Stimulated activated CD4-positive, alpha-beta T cell treated with anti-CD3 and anti-CD28 coated beads, Interleukin-12 subunit alpha, Interleukin-12 subunit beta, amount 100 ng/mL, for 48 hours (primary cell): ENCODE measurements around the gene NEK10.

Experiments used
- DNase-seq, 3 donors: peaks; one replicate each; pipeline ENCODE4 v3.0.0-alpha.2; 2020; ENCODE audit warnings: low read depth in 2 of 3, low spot score in 1 of 3

NEK10 gene

DNA sequence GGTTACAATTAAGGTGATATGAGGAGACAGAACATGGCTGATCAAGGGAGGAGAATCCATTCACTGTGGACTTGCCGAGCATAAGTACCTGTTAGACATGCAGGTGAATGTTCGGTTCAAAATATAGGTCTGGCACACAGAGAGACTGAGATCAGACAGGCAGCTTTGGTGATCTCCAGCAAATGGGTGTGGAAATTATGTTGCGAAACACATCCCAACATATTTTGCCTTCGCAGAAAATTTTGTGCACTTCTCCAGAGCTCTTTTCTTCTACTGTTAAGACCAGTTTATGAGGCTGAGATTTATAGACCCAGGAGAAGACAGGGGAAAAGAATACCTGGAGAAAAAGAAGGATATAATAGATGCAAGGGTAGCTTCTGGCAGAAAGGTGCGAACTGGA, 183.2 kb downstream of the NEK10 start:
- no peak for DNase-seq

DNA sequence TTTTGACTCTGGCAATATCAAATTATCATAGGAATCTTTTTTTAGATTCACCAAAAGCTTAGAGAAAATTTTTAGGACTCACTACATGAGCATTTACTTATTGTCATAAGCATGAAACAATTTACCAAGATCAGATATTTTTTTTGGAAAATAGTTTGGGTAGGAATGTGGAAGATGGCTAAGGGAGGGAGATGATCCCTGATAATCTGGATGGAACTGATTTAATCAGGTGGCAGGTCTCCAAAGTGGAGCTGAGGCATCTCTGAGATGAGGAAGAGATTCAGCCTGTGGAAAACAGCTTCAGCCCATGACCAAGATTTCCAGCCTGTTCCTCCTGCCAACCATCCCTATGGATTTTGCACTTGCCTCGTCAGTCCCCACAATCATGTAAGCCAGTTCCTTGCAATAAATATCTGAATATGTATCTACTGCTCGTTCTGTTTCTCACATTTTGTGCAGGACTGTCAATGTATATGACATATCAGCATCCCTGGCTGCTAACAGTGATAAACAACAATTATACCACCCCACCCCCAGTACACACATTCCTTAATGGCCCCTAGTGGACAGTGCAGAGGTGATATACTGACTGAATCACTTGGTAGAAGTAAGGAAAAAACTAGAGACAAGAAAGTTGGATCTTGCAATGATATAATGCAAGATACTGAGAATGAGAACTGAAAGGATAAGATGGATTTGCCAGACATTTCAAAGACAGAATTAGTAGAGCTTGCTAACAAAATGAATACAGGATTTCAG, 183.8 kb downstream of the NEK10 start:
- DNase-seq, result no peak

DNA sequence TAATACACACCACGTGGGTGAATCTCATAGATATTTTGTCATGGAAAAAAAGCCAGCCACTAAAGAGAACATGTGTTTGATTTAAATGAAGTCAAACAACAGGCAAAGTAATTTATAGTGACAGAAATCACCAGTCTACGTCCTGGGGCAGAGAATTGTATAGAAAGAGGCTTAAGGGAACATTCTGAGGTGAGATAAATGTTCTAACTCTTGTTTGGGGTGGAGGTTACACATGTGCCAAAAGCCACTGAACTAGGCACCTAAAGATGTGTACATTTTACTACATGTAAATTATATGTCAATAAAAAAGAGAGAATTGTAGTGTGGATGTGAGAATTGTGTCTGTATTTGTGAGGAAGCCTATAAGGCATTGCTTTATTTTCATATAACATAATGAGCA, 184.9 kb downstream of the NEK10 start:
- DNase-seq, result no peak

DNA sequence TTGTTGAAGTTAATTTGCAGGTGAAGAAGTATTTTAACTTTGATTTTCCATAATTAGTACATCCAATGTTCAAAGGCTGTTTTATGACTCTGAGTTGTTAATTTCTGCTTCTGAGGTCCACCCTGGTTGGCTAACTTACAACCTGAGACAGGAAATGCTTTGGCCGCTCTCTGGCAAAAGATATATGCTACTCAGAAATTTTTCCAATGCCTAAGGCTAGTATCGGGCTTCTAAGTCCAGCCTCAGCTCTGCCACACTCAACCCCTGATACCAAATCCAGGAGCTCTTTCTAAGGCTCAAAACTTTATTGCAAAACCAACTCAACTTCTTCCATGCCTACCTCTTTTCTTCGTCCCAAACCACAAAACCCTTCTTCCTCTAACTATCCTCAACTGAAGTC, 192.9 kb downstream of the NEK10 start:
- no peak for DNase-seq

DNA sequence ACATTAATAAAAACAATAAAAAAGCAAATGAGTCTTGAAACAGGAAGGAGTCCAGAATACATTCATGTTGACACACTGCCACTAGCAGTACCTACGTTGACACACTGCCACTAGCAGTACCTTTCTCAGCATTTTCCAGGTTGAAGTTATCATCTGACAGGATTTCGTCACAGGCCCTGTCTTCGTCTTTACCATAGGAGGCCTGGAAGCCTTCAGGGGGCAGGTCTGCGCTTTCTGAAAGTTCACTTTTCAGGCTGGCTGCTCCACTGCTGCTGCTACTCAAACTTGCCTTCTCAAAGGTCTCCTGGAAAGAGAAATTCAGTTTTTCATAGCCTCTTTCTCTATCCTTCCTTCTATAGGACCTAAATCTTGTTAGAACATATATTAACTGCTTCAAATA, 194.7 kb downstream of the NEK10 start:
- DNase-seq, result no peak

DNA sequence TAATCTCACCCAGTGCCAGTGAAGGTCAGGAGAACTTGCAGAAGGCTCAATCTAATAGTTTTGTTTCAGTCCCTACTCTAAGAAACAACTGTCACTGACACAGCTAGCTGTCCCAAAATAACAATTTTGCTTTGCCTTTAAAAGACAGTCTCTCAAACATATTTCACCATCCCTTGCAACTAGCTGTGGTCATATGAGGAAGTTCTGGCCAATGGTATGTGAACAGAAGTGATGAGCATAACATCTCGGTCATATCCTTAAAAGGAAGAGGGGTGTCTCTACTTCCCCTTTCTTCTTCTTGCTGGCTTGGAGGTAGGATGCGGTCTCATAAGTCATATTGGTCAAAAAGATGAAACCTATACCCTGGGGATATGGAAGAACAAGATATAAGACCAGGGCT, 198.1 kb downstream of the NEK10 start:
- no peak for DNase-seq

DNA sequence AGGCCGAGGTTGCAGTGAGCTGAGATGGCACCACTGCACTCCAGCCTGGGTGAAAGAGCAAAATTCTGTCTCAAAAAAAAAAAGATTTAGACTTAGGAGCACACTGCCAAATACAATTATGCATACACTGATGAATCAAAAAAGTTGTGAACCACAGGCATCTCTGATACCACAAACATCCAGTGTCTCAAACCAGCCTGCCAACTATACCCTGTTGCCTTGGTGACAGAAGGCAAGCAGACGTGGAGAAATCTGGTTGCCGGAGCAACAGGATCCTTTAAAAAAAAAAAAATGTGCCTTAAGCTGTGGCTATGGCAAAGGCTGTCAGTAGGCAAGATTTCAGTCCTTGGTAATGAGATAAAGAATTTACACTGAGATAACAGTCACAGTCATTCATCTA, 202.3 kb downstream of the NEK10 start:
- DNase-seq, result no peak

DNA sequence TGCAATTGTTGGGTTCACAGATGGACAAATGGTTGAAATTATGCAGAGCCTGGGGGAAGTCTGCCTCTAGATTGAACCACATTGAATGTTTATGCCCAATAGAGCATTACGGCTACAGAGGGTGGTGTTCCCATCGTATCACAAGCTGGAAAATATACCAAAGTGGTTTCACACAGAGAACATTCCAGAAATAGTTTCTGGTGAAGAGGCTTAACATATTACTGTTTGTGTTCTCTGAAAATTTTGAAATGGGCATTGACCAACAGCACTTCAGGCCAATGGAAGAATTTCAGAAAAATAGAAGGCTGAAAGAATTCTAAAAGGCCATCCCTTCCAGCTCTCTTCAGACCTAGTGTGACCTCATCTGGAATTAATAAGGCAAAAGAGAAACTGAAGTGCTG, 203.9 kb downstream of the NEK10 start:
- DNase-seq, result no peak

DNA sequence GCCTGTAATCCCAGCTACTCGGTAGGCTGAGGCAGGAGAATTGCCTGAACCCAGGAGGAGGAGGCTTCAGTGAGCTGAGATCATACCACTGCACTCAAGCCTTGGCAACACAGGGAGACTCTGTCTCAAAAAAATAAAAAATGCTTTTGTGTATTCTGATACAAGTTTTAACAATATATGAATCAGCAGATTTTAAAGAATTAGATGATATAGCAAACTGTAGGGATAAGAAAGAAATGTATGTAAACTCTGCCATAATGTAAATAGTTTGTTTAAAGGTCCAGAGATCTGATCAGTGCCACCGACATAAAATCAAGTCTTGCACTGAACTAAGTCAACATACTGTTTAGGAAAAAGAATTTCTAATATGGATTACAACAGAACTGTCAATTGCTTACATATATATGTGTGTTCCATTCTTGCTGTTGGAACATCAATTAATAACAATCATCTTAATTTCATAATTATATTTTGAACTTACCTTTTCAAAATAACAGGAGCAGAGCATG, 208.3 kb downstream of the NEK10 start:
- DNase-seq, result no peak

DNA sequence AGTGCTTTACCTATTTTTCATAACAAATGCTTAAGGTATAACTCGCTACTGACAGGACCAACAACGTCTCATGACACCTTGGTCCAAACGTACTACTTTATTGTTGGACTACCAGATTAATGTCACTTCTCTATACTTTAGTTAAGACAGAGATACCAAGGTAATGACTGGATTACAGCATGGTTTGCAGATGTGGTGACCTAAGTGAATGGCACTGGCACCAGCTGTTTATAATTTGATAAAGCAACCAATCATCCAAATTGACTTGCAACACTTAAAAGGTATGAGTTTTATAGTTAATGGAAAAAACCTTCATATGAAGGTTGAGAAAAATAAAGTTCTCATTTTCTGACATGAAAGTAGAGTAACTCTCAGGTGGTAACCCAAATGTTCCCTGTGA, 209.0 kb downstream of the NEK10 start:
- no peak for DNase-seq

DNA sequence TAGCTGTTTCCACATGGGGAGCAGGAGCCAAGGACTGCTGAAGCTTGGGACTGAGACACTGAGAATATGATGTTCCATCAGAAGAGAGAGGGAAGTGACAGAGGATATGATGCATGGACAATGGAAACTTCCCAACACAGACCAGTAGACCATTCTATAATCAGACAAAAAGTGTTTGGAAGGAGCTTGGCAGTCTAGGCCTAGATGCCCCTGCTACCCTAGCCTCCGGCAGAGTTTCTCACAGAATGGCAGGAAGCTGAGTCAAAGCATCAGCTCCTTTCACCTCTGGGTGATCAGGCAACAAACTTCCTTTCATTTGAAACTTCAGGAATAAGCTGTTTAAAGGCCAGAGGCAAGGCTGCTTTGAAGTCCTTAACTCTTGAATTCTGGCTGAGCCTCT, 222.0 kb downstream of the NEK10 start:
- DNase-seq, result no peak

DNA sequence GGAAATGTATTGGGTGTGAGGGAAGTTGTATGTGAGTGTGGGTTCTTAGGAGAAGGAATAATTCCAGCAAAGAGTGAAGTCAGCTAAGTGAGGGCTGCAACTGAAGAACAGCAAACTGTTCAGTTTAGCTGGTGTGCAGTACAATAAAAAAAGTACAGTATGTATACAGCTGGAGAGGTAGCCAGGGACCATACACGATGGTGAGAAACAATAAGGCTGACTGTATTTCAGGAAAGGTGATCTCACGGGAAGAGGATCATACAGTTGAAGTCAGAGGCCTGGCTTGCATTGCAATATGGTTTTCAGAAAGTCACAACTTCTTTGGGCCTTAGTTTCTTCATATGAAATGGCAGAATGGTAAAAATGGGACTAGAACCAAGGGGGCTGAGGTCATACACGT, 222.4 kb downstream of the NEK10 start:
- DNase-seq, result no peak

DNA sequence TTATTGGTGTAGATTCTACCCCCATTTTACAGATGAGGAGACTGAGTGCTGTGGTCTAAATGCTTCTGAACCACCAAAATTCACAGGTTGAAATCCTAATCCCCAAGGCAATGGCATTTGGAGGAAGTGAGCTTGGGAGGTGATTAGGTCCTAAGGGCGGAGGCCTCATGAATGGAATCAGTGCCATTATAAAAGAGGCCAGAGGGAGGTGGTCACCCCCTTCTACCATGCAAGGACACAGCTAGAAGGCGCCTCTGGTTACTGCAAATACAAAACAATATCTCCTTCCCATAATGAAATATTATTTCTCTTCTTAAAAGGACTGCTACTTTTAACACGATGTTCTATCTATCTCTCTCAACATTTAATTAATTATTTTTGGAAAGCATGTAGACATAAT, 223.5 kb downstream of the NEK10 start:
- DNase-seq, result no peak

DNA sequence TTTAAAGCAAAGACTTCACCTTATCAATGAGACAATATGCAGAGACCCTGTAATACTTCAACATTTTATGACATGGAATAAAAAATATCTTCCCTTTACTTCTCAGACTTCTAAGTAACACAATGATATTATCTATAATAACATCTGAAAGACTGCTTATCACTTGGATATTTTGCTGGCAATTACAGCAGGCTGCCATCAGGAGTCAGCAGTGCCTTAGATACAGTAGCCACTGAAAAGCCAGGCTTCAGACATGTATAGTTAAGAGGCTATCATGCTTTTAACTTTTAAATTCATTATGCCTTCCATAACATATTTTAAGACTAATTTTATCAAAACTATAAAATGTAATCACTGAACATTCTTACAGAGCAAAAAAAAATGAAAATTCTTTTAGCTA, 227.5 kb downstream of the NEK10 start:
- DNase-seq, result no peak

DNA sequence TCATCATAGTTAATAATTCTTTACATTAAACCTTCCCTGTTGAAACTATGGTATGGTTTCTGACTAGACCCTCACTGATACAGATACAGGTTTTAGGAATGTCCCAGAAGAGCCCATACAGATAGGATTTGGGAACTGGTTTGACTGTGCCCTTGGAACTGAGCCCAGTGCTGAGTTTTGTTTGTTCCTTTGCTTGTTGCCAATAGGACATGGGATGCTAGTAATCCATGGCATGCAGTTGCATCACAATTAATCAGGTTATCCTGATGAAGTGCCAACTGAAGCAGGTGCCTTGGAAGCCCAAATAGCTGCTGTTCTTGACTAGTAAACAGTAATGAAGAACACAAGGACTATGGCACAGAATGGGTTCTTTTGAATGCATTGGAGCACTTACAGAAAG, 230.6 kb downstream of the NEK10 start:
- no peak for DNase-seq

DNA sequence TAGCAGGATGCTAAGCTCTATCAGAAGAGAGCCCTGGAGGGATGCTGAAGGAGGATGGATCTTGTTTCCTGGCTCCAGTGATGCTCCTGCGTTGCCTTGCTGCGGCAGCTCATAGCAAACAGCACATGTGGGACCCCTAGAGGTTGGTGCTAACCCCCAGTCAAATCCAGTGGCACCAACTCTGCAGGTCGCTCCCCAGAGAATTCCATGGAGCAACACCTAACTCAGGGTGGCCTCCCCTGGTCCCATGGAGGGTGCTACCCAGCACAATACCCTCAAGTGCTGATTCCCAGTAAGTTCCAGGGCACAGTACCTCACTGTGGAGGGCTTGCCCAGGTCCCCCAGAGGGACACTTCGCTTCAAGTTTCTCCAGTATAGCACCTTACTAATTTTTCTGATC, 231.2 kb downstream of the NEK10 start:
- no peak for DNase-seq

DNA sequence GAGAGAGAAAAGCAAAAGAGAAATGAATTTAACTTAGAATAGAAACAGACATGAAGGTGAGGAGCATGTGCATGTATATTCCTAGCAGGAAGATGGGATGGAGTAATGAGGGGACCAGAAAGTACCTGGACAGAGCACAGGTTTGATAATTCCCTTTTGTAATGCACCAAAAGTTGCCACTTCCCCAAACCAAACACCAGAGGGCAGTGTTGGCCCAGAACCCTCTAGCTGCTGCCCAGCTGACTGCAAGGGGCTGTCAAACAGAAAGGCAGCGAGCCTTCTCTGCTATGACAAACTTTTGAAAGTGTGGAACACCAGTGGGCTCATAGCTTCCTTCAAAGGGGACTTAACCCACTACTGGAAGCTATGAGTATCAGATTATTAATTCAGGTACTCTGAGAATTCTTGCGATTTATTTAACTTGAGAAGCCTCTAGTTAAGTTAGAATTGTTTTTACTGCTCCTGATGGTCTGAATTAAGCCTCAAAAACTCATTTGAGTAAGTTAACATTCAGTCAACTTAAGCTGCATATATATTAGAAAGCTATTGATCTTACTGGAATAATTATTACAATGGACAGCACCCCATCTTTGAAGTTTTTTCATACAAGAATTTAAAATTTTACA, 234.9 kb downstream of the NEK10 start:
- DNase-seq, result peak; percentile 21 to 60 (median 30)

DNA sequence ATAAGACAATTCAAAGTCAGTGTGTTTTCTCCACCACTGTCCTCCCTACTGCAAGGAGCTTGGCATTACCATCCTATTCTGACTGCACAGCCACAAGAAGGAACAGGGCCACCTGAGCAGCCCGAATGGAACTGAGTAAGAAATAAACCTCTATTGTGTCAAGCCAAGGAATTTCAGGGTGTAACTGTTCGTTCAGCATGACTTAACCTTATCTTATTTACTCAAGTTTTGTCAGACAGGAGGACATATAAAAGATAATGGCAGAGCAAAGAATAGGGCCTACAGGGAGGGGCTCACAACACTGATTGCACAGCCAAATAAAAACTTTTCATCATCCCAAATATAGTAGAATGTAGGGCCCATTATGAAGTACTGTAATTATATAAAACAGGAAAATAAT, 236.1 kb downstream of the NEK10 start:
- no peak for DNase-seq

DNA sequence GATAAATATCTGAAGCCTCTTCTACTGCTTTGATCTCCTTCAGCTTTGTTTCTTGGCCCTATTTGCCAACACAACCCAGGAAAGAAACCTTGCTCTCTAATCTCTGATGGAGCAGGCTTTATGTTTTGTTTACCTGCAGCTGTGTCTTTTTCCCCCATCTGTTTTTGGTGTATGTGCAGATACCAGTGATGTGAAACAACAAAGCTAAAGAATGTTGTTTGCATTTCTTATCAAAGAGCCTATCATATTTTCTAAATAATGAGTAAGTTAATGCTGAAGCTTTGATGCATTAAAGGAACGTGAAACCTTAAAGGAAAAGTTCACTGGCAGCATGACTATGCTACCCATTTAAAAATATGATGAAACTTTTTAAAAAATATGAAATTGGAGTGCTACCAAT, 238.4 kb downstream of the NEK10 start:
- DNase-seq, result no peak

DNA sequence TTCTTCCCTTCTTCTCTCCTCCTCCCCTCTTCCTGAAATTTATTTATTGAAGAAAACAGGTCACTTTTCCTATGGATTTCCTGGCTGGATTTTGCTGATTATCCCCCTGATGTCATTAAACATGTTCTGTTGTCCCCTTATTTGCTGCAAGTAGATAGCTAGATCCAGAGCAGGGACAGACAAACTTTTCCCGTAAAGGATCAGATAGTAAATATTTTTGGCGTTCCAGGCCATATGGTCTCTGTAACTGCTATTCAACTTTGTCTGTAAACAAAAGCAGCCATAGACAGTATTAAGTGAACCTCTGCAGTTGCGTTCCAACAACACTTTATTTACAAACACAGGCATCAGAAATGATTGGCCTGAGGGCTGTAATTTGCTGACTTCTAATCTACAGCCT, 241.3 kb downstream of the NEK10 start:
- DNase-seq, result no peak

DNA sequence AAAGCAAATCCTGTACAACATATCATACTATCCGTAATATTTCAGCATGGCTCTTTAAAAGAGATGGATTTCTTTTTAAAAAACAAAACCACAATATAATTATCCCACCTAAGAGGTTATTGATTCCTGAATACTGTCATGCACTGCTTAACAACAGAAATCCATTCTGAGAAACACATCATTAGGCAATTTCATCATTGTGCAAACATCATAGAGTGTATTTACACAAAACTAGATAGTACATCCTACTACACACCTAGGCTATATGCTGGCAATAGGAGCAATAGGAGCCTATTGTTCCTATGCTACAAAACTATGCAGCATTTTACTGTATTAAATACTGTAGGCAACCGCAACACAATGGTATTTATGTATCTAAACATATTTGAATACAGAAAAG, 242.0 kb downstream of the NEK10 start:
- DNase-seq, result no peak

DNA sequence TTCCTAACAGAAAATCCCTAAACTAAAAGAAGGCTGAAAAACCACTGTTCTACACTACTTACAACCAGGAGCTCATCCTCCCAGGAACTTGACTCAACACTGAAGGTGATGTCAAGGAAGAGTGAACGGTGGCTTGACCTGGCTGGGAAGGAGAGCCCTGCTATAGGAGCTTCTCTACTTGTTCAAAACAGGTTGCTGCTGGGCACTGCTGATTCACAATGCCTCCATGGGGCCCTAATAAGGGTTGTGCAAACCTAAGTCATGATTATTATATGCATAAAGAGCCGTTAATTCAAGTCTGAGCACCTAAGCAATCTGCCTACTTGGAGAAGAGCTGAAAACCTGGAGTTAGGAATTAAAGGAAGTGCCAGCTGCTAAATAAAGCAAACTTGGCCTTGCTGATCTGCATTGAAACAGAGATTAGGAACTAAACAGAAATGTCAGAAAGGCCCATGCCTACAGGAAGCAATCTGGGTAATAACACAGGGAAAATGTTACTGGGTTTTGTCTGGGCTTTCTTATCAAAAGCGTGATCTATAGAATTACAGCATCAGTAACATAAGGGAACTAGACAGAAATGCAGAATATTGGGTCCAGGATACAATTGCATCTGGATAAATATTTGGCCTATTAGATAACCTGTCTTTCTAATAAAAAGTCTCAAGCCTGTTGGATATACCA, 243.2 kb downstream of the NEK10 start:
- no peak for DNase-seq
